ENCODE results near the gene TMEM115. TPM values are rescaled to one million over a fixed set of nuclear protein-coding genes. Genes with fewer than 3 reads are reported as not detected.
A peak's percentile ranks its signal among the peaks of the same experiment; 100 is the strongest.

The TMEM115 gene
- total and polyA plus RNA-seq, 2 donors from 2014 or later, result 40.1 to 54.0 TPM

DNA sequence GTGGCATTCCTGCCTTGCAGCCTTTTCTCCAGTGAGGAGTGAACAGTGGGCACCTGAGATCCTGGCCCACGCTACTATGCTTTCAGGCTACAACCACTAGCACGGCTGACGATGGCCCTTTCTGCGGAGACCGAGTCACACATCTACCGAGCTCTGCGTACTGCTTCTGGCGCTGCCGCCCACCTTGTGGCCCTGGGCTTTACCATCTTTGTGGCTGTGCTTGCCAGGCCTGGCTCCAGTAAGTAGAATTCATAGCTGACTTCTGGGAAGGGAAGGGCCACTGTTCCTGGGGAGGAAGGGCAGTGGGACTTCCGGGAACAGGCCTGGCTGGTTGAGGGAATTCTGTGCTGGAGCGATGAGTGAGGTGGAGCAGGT is 8.0 kb downstream of the TMEM115 start:
- no peak for TF ChIP-seq CTCF (IDR thresholded peaks at IDR 0.05; ENCODE audit: borderline replicate concordance, extremely low read depth, insufficient read depth)
- H3K27ac ChIP-seq (ENCODE audit: low read depth in 2 of 2, low read length in 2 of 2), result peak overlapping the region in 1 of 2 donors; percentile 98
- DNase-seq (peak in 1 of 5 donors; percentile 58), FAIRE-seq (no peak)
- peaks cover 0 to 40% (median 27%) of the 10 kb centered on the region in 3 donors for H3K4me1 ChIP-seq (ENCODE audit: control insufficient read depth in 2 of 3, insufficient read depth in 2 of 3, low read depth in 1 of 3, low read length in 3 of 3)
- peaks cover under 1 to 31% (median 14%) of the 10 kb centered on the region in 3 donors for H3K36me3 ChIP-seq (ENCODE audit: control insufficient read depth in 2 of 3, insufficient read depth in 3 of 3, low read length in 3 of 3)
- no peaks in the 10 kb centered on the region for H3K27me3 ChIP-seq (ENCODE audit: control insufficient read depth, insufficient read depth, low read length)
- peak overlapping the region; percentile 69 to 91 (median 72) for H3K9ac ChIP-seq (ENCODE audit: low read length in 3 of 3)
- H3K4me3 ChIP-seq (ENCODE audit: low read length in 3 of 3), result peak overlapping the region; percentile 81 to 97 (median 86)
- intact Hi-C loops (cut with DNase I), result no loop called here
- H3K9me3 ChIP-seq (ENCODE audit: control insufficient read depth in 2 of 3, insufficient read depth in 1 of 3, low read length in 3 of 3), result no peaks in the 10 kb centered on the region

GRCh38 chr3:50350527-50351322 is 8.6 kb downstream of the TMEM115 start, which contains the start of the genes CYB561D2 and NPRL2:
Gene CYB561D2 (plus strand): TSS chr3:50350862. CDS start chr3:50351434, 572 bp downstream.
Gene NPRL2 (minus strand): TSS chr3:50350775. CDS start chr3:50350652, 123 bp downstream.
- H3K4me3 ChIP-seq (ENCODE audit: low read length in 3 of 3), result peak within 1 kb of the TSS; percentile 81 to 97 (median 86)
- no peaks in the 10 kb centered on the region for H3K9me3 ChIP-seq (ENCODE audit: control insufficient read depth in 2 of 3, insufficient read depth in 1 of 3, low read length in 3 of 3)
- intact Hi-C loops (cut with DNase I), result no loop called here
- no peaks in the 10 kb centered on the region for H3K27me3 ChIP-seq (ENCODE audit: control insufficient read depth, insufficient read depth, low read length)
- peaks cover 0 to 36% (median 21%) of the 10 kb centered on the region in 3 donors for H3K4me1 ChIP-seq (ENCODE audit: control insufficient read depth in 2 of 3, insufficient read depth in 2 of 3, low read depth in 1 of 3, low read length in 3 of 3)
- H3K27ac ChIP-seq (ENCODE audit: low read depth in 2 of 2, low read length in 2 of 2), result peak within 1 kb of the TSS; percentile 96 to 98
- FAIRE-seq, result no peak
- no peak for TF ChIP-seq CTCF (IDR thresholded peaks at IDR 0.05; ENCODE audit: borderline replicate concordance, extremely low read depth, insufficient read depth)
- peak within 1 kb of the TSS; percentile 70 to 91 (median 72) for H3K9ac ChIP-seq (ENCODE audit: low read length in 3 of 3)
- H3K36me3 ChIP-seq (ENCODE audit: control insufficient read depth in 2 of 3, insufficient read depth in 3 of 3, low read length in 3 of 3), result peaks cover 0 to 26% (median 14%) of the 10 kb centered on the region in 3 donors
- peak; percentile 96 to 99 (median 97) for DNase-seq

GRCh38 chr3:50350213-50350526 is 9.2 kb downstream of the TMEM115 start:
- H3K4me3 ChIP-seq (ENCODE audit: low read length in 3 of 3), result peak overlapping the region; percentile 81 to 97 (median 86)
- H3K9me3 ChIP-seq (ENCODE audit: control insufficient read depth in 2 of 3, insufficient read depth in 1 of 3, low read length in 3 of 3), result no peaks in the 10 kb centered on the region
- no peaks in the 10 kb centered on the region for H3K27me3 ChIP-seq (ENCODE audit: control insufficient read depth, insufficient read depth, low read length)
- peak overlapping the region; percentile 34 to 91 (median 70) for H3K9ac ChIP-seq (ENCODE audit: low read length in 3 of 3)
- FAIRE-seq (no peak), DNase-seq (no peak)
- TF ChIP-seq CTCF (IDR thresholded peaks at IDR 0.05; ENCODE audit: borderline replicate concordance, extremely low read depth, insufficient read depth), result no peak
- H3K4me1 ChIP-seq (ENCODE audit: control insufficient read depth in 2 of 3, insufficient read depth in 2 of 3, low read depth in 1 of 3, low read length in 3 of 3), result peaks cover 0 to 36% (median 17%) of the 10 kb centered on the region in 3 donors
- H3K27ac ChIP-seq (ENCODE audit: low read depth in 2 of 2, low read length in 2 of 2), result peak overlapping the region; percentile 40 to 96
- intact Hi-C loops (cut with DNase I), result no loop called here
- H3K36me3 ChIP-seq (ENCODE audit: control insufficient read depth in 2 of 3, insufficient read depth in 3 of 3, low read length in 3 of 3), result peaks cover 0 to 21% (median 14%) of the 10 kb centered on the region in 3 donors

Measured in kidney (tissue), 14 donors.